ENCODE results near the gene TMEM53.

- TF ChIP-seq ZNF596 (tag by site-specific recombination; IDR thresholded peaks at IDR 0.05) (no peak), ZNF549 (tag by site-specific recombination; IDR thresholded peaks at IDR 0.05) (no peak), SP2 (tag by site-specific recombination; IDR thresholded peaks at IDR 0.05) (no peak)
- TF ChIP-seq, protein P1, sequence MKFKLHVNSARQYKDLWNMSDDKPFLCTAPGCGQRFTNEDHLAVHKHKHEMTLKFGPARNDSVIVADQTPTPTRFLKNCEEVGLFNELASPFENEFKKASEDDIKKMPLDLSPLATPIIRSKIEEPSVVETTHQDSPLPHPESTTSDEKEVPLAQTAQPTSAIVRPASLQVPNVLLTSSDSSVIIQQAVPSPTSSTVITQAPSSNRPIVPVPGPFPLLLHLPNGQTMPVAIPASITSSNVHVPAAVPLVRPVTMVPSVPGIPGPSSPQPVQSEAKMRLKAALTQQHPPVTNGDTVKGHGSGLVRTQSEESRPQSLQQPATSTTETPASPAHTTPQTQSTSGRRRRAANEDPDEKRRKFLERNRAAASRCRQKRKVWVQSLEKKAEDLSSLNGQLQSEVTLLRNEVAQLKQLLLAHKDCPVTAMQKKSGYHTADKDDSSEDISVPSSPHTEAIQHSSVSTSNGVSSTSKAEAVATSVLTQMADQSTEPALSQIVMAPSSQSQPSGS (tag by site-specific recombination; IDR thresholded peaks at IDR 0.05; ENCODE audit: low read depth) = no peak
Measured at GRCh38 chr1:44648529-44649250, 25.6 kb downstream of the TMEM53 start.

Measured in HEK293 (cell line).